Gastroesophageal sphincter (tissue), 3 donors: ENCODE measurements around the gene SLC12A8.

Source experiments
- EP300 ChIP-seq: sonication (generic); formaldehyde crosslinking; IDR thresholded peaks from one replicate; pipeline ENCODE4 v1.6.1; 2017; ENCODE audit warnings: antibody characterized with exemption, mild to moderate bottlenecking
- POLR2A ChIP-seq, 2 donors: fragments of 450-650 bp; IDR thresholded peaks; one replicate each; pipeline ENCODE4 v1.6.1; 2017; ENCODE audit warnings: antibody characterized with exemption in 2 of 2, mild to moderate bottlenecking in 2 of 2, moderate library complexity in 1 of 2
- TF ChIP-seq, protein P1 (sequence below), 4 experiments: fragments of 200-600 bp in 2 of 4; fragments of 450-650 bp in 2 of 4; sonication (generic) in 1 of 4; IDR thresholded peaks; one replicate each; pipeline ENCODE4 v1.5.1; 2017 to 2019; ENCODE audit warnings: antibody characterized with exemption in 4 of 4, mild to moderate bottlenecking in 2 of 4, moderate library complexity in 2 of 4

DNA sequence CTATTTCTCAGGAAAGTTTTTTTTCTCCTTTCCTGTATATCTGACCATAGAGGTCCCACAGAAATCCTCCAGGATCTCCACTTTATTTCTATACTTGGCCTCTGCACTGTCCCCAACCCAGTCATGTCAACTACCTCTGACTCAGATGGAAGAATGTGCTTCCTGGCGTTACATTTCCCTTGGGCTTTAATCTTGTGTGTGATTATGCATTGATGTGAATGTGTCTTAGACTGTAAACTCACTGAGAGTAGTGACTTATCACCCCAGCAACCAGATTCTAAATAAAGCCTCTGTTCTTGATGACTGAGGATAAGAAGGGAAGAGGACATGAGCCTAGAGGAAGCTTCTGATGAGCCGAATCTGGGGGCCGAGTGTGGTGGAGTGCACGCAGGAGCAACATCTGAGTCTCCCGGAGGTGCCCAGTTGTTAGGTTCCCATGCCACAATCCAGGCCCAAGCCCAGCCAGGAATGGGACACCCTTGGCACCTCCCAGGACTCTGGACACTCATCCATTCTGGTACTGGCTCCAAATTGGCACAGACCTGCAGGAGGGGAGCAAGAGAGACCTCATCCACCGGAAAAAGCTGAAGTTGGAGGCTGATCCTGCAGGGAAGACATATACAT lies 124.7 kb downstream of the SLC12A8 start:
- TF ChIP-seq, protein P1, sequence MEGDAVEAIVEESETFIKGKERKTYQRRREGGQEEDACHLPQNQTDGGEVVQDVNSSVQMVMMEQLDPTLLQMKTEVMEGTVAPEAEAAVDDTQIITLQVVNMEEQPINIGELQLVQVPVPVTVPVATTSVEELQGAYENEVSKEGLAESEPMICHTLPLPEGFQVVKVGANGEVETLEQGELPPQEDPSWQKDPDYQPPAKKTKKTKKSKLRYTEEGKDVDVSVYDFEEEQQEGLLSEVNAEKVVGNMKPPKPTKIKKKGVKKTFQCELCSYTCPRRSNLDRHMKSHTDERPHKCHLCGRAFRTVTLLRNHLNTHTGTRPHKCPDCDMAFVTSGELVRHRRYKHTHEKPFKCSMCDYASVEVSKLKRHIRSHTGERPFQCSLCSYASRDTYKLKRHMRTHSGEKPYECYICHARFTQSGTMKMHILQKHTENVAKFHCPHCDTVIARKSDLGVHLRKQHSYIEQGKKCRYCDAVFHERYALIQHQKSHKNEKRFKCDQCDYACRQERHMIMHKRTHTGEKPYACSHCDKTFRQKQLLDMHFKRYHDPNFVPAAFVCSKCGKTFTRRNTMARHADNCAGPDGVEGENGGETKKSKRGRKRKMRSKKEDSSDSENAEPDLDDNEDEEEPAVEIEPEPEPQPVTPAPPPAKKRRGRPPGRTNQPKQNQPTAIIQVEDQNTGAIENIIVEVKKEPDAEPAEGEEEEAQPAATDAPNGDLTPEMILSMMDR (IDR thresholded peaks at IDR 0.05) = no peak
- TF ChIP-seq POLR2A (IDR thresholded peaks at IDR 0.05) (no peak), EP300 (no peak)
